ENCODE data around the gene NKTR. TPM values are rescaled to one million over a fixed set of nuclear protein-coding genes. Genes with fewer than 3 reads are reported as not detected.

Gene NKTR
- total and polyA plus RNA-seq, 9 of the 15 experiments (the other 6 are each of a cell fraction or from before 2014, with no cell fraction given): 19.7 to 123 (median 92.6) TPM

- no peaks in the 10 kb centered on the region for H4K20me1 ChIP-seq (replicated peaks; ENCODE audit: control insufficient read depth, insufficient read depth, low read length)
- no peak overlapping the region for H2AFZ ChIP-seq (ENCODE audit: low read depth, low read length)
- H3K27me3 ChIP-seq (ENCODE audit: control insufficient read depth in 2 of 2, insufficient read depth in 2 of 2, low read length in 2 of 2): no peaks in the 10 kb centered on the region
- DNase-seq (ENCODE audit: extremely low read depth in 1 of 4, low spot score in 3 of 4): no peak
- FAIRE-seq: no peak
- H3K36me3 ChIP-seq (ENCODE audit: control insufficient read depth, insufficient read depth, low read length): peaks cover 94% of the 10 kb centered on the region
- no peak for ATAC-seq
- H3K79me2 ChIP-seq (ENCODE audit: control insufficient read depth, insufficient read depth, low read length): peaks cover 11% of the 10 kb centered on the region; the same call in 1 of the 3 replicates
- no peak overlapping the region for H3K4me2 ChIP-seq (ENCODE audit: insufficient read depth, low read length)
- in situ Hi-C loops (cut with MboI): loop anchor here (5.0 kb wide), 1 partner anchor 70 kb away; no protein-coding TSS in a partner anchor
- intact Hi-C loops (cut with micrococcal nuclease): no loop called here
- no peak overlapping the region for H3K9ac ChIP-seq (ENCODE audit: insufficient read depth in 1 of 2, low read depth in 2 of 2, low read length in 2 of 2)
- H3K4me1 ChIP-seq (replicated peaks in 1 of 2; ENCODE audit: control insufficient read depth in 2 of 2, insufficient read depth in 2 of 2, low read length in 2 of 2): no peaks in the 10 kb centered on the region; a peak in 1 of 5 replicates
- H3K27ac ChIP-seq (ENCODE audit: extremely low read depth, low read depth, low read length): no peak overlapping the region
- no peaks in the 10 kb centered on the region for H3K9me3 ChIP-seq (replicated peaks; ENCODE audit: control insufficient read depth, insufficient read depth, low read depth, low read length)
- TF ChIP-seq RFX1 (IDR thresholded peaks at IDR 0.05): no peak
- no peak for TF ChIP-seq ZNF780A (CRISPR knock-in tag; IDR thresholded peaks at IDR 0.05)
- TF ChIP-seq ZNF3 (CRISPR knock-in tag; IDR thresholded peaks at IDR 0.05): no peak
- no peak for TF ChIP-seq ZFPM2 (CRISPR knock-in tag; IDR thresholded peaks at IDR 0.05)
- no peak for TF ChIP-seq C11orf30 (IDR thresholded peaks at IDR 0.05; ENCODE audit: low read depth)
- no peak for TF ChIP-seq ZNF174 (CRISPR knock-in tag; IDR thresholded peaks at IDR 0.05)
- no peaks in the 10 kb centered on the region for H3K9me1 ChIP-seq (ENCODE audit: control insufficient read depth, insufficient read depth, low read length)
- ChIA-PET POLR2A (interaction anchor here (0.7 to 1.5 kb wide), 6 partner anchors 9 to 31 kb away, joined by 3 to 6 read pairs (median 4); no protein-coding TSS in a partner anchor), CTCF (ENCODE audit: low intra/inter-chr PET ratio) (no interaction called here)
- H3K4me3 ChIP-seq: no peak overlapping the region
- BruUV-seq (replicated peaks): no TSS peak
- 86% methylated on average over 6 of the region's 6 CpGs for WGBS (ENCODE audit: insufficient coverage, low coverage, missing lambda C conversion rate)
Observed at GRCh38 chr3:42637001-42637400, 36.5 kb downstream of the NKTR start.

- TF ChIP-seq HES1 (IDR thresholded peaks at IDR 0.05; ENCODE audit: low read depth) (no peak), CEBPB (tag; IDR thresholded peaks at IDR 0.05) (no peak), THRAP3 (IDR thresholded peaks at IDR 0.05; ENCODE audit: borderline replicate concordance) (peak; percentile 64; the same call in 1 of the 2 replicates), MEF2A (IDR thresholded peaks at IDR 0.05; ENCODE audit: control insufficient read depth, low read depth, low read length) (no peak)
- H3K4me1 ChIP-seq (replicated peaks in 1 of 2; ENCODE audit: control insufficient read depth in 2 of 2, insufficient read depth in 2 of 2, low read length in 2 of 2): no peaks in the 10 kb centered on the region; a peak in 1 of 5 replicates
- no peaks in the 10 kb centered on the region for H3K9me3 ChIP-seq (replicated peaks; ENCODE audit: control insufficient read depth, insufficient read depth, low read depth, low read length)
- ATAC-seq (no peak), FAIRE-seq (no peak), DNase-seq (ENCODE audit: extremely low read depth in 1 of 4, low spot score in 3 of 4) (no peak)
- no peaks in the 10 kb centered on the region for H3K27me3 ChIP-seq (ENCODE audit: control insufficient read depth in 2 of 2, insufficient read depth in 2 of 2, low read length in 2 of 2)
- intact Hi-C loops (cut with micrococcal nuclease): no loop called here
- H3K4me3 ChIP-seq: no peak overlapping the region
- 88% methylated on average over 6 of the region's 6 CpGs for WGBS (ENCODE audit: insufficient coverage, low coverage, missing lambda C conversion rate)
- H3K9ac ChIP-seq (ENCODE audit: insufficient read depth in 1 of 2, low read depth in 2 of 2, low read length in 2 of 2): no peak overlapping the region
- peaks cover 11% of the 10 kb centered on the region; the same call in 1 of the 3 replicates for H3K79me2 ChIP-seq (ENCODE audit: control insufficient read depth, insufficient read depth, low read length)
- no peak overlapping the region for H3K4me2 ChIP-seq (ENCODE audit: insufficient read depth, low read length)
- no peaks in the 10 kb centered on the region for H3K9me1 ChIP-seq (ENCODE audit: control insufficient read depth, insufficient read depth, low read length)
- POLR2A ChIA-PET: interaction anchor here (0.9 to 4.9 kb wide), 3 partner anchors 13 to 16 kb away, joined by 3 to 37 read pairs (median 3); no protein-coding TSS in a partner anchor
- H3K36me3 ChIP-seq (ENCODE audit: control insufficient read depth, insufficient read depth, low read length): peaks cover 94% of the 10 kb centered on the region
- in situ Hi-C loops (cut with MboI): loop anchor here (5.0 kb wide), 1 partner anchor 71 kb away; no protein-coding TSS in a partner anchor
- H4K20me1 ChIP-seq (replicated peaks; ENCODE audit: control insufficient read depth, insufficient read depth, low read length): no peaks in the 10 kb centered on the region
- H2AFZ ChIP-seq (ENCODE audit: low read depth, low read length): no peak overlapping the region
- H3K27ac ChIP-seq (ENCODE audit: extremely low read depth, low read depth, low read length): no peak overlapping the region
- CTCF ChIA-PET (ENCODE audit: low intra/inter-chr PET ratio): no interaction called here
- BruUV-seq (replicated peaks): no TSS peak
Observed at GRCh38 chr3:42638339-42638842, 37.9 kb downstream of the NKTR start.

Data from K562 (cell line).